K562 (cell line): Measurements from ENCODE around the gene PRF1. TPM values are rescaled to one million over a fixed set of nuclear protein-coding genes. Genes with fewer than 3 reads are reported as not detected.

Source experiments
- CBX3 ChIP-seq, 2 experiments: IDR thresholded peaks; 1 replicate in 1 of 2; 2 replicates in 1 of 2; pipeline ENCODE4 v1.6.1; 2012; ENCODE audit warnings: inconsistent platforms in 2 of 2, low read length in 2 of 2, borderline replicate concordance in 1 of 2, control low read depth in 1 of 2
- FOS ChIP-seq: IDR thresholded peaks from 3 replicates; pipeline ENCODE4 v1.6.1; 2011; ENCODE audit not compliant: insufficient read length; ENCODE audit errors: extremely low read depth
- KDM1A ChIP-seq, 2 experiments: fragments of 450-650 bp; IDR thresholded peaks; 2 replicates each; pipeline ENCODE4 v1.6.1; 2016; ENCODE audit warnings: mild to moderate bottlenecking in 2 of 2
- MITF ChIP-seq: IDR thresholded peaks from 2 replicates; pipeline ENCODE4 v1.6.1; 2014; ENCODE audit warnings: antibody characterized with exemption
- NCOA4 ChIP-seq: fragments of 450-650 bp; IDR thresholded peaks from 2 replicates; pipeline ENCODE4 v1.6.1; 2018; ENCODE audit warnings: mild to moderate bottlenecking; ENCODE audit not compliant: partially characterized antibody
- NFXL1 ChIP-seq: fragments of 450-650 bp; formaldehyde crosslinking; IDR thresholded peaks from 2 replicates; pipeline ENCODE4 v1.4.0; 2021; ENCODE audit warnings: mild to moderate bottlenecking
- RFX7 ChIP-seq: fragments of 250-450 bp; sonication (Bioruptor Pico); IDR thresholded peaks from 2 replicates; pipeline ENCODE4 v1.5.1; 2021; ENCODE audit warnings: mild to moderate bottlenecking
- SREBF1 ChIP-seq: fragments of 150-350 bp; IDR thresholded peaks from 2 replicates; pipeline ENCODE4 v1.6.1; 2014; ENCODE audit warnings: antibody characterized with exemption, low read depth, low read length, borderline replicate concordance
- TAL1 ChIP-seq: fragments of 450-650 bp; IDR thresholded peaks from 2 replicates; pipeline ENCODE4 v1.6.1; 2016; ENCODE audit warnings: mild to moderate bottlenecking
- TOE1 ChIP-seq, 2 experiments: fragments of 450-650 bp in 1 of 2; sonication (generic) in 1 of 2; formaldehyde crosslinking in 1 of 2; IDR thresholded peaks; 2 replicates each; pipeline versions ENCODE4 v1.7.1 to v1.8.0; 2016 to 2022; ENCODE audit warnings: borderline replicate concordance in 2 of 2, mild to moderate bottlenecking in 2 of 2, antibody characterized with exemption in 1 of 2, inconsistent platforms in 1 of 2, low read depth in 1 of 2, missing genetic modification reagents in 1 of 2, moderate library complexity in 1 of 2
- ZHX1 ChIP-seq: fragments of 150-350 bp; conservative IDR thresholded peaks from 2 replicates; pipeline ENCODE4 v1.6.1; 2014; ENCODE audit warnings: low read length
- ZNF146 ChIP-seq: IDR thresholded peaks from one replicate; pipeline ENCODE4 v1.6.1; 2018; ENCODE audit warnings: missing compliant biosample characterization; ENCODE audit not compliant: unreplicated experiment
- ZNF197 ChIP-seq: fragments of 200-800 bp; sonication (Bioruptor generic); IDR thresholded peaks from 2 replicates; pipeline ENCODE4 v1.6.1; 2016; ENCODE audit warnings: low read depth, missing genetic modification characterization, missing compliant biosample characterization
- ZNF699 ChIP-seq: fragments of 250-450 bp; sonication (Bioruptor Pico); IDR thresholded peaks from 2 replicates; pipeline ENCODE4 v1.8.0; 2021; ENCODE audit warnings: mild to moderate bottlenecking, moderate library complexity; ENCODE audit not compliant: insufficient replicate concordance
- polyA plus RNA-seq, 8 experiments: library from polyadenylated mRNA; depleted of rRNA in 4 of 8; stranded (reverse) in 5 of 8; unstranded in 3 of 8; fragments of >200 nt; fragmentation: Nextera tagmentation in 2 of 8; fragmentation: Illumina TruSeq in 1 of 8; extraction: Ambion mirVana in 2 of 8; extraction: Trizol in 1 of 8; gene quantifications; 2 replicates each; pipeline versions ENCODE4 v1.2.1 to v1.2.3, GENCODE V29; 2011 to 2014; ENCODE audit warnings: inconsistent platforms in 1 of 8, missing spikeins in 1 of 8
- total RNA-seq, 7 experiments: library from RNA; depleted of rRNA in 6 of 7; stranded (reverse); fragments of >200 nt in 6 of 7; fragmentation: Illumina TruSeq in 2 of 7; extraction: Trizol in 2 of 7; gene quantifications; 2 replicates each; pipeline versions ENCODE4 v1.2.1 to v1.2.3, GENCODE V29; 2011 to 2021; ENCODE audit warnings: low replicate concordance in 1 of 7
- TF ChIP-seq, protein P1 (sequence below): sonication (generic); formaldehyde crosslinking; IDR thresholded peaks from 2 replicates; pipeline ENCODE4 v1.8.0; 2022; ENCODE audit warnings: mild to moderate bottlenecking, missing genetic modification reagents

Gene PRF1
- total and polyA plus RNA-seq, 9 of the 15 experiments (the other 6 are each of a cell fraction or from before 2014, with no cell fraction given) = 3.8 to 8.6 (median 6.3) TPM

GRCh38 chr10:70558871-70559810 is 43.4 kb downstream of the PRF1 start (continued):
- peak; percentile 78; the same call in 1 of the 2 replicates for TF ChIP-seq MITF
- peak in 1 of 2 experiments; percentile 62; a peak in 2 of 3 replicates for TF ChIP-seq CBX3 (IDR thresholded peaks at IDR 0.05; ENCODE audit: borderline replicate concordance in 1 of 2, low read length in 2 of 2)
- no peak for TF ChIP-seq NCOA4
- TF ChIP-seq KDM1A (IDR thresholded peaks at IDR 0.05) = peak; percentile 100
- no peak for TF ChIP-seq RFX7 (CRISPR knock-in tag)
- TF ChIP-seq TOE1 (IDR thresholded peaks at IDR 0.05; ENCODE audit: borderline replicate concordance) = peak; percentile 74
- TF ChIP-seq TOE1 (CRISPR knock-in tag; IDR thresholded peaks at IDR 0.05; ENCODE audit: borderline replicate concordance, low read depth) = no peak
- 0 out of 2 replicates have a peak, but pooled peaks have one; percentile 39 for TF ChIP-seq ZHX1
- peak; percentile 79 for TF ChIP-seq ZNF197 (CRISPR knock-in tag)
- TF ChIP-seq FOS = no peak
- TF ChIP-seq, protein P1, sequence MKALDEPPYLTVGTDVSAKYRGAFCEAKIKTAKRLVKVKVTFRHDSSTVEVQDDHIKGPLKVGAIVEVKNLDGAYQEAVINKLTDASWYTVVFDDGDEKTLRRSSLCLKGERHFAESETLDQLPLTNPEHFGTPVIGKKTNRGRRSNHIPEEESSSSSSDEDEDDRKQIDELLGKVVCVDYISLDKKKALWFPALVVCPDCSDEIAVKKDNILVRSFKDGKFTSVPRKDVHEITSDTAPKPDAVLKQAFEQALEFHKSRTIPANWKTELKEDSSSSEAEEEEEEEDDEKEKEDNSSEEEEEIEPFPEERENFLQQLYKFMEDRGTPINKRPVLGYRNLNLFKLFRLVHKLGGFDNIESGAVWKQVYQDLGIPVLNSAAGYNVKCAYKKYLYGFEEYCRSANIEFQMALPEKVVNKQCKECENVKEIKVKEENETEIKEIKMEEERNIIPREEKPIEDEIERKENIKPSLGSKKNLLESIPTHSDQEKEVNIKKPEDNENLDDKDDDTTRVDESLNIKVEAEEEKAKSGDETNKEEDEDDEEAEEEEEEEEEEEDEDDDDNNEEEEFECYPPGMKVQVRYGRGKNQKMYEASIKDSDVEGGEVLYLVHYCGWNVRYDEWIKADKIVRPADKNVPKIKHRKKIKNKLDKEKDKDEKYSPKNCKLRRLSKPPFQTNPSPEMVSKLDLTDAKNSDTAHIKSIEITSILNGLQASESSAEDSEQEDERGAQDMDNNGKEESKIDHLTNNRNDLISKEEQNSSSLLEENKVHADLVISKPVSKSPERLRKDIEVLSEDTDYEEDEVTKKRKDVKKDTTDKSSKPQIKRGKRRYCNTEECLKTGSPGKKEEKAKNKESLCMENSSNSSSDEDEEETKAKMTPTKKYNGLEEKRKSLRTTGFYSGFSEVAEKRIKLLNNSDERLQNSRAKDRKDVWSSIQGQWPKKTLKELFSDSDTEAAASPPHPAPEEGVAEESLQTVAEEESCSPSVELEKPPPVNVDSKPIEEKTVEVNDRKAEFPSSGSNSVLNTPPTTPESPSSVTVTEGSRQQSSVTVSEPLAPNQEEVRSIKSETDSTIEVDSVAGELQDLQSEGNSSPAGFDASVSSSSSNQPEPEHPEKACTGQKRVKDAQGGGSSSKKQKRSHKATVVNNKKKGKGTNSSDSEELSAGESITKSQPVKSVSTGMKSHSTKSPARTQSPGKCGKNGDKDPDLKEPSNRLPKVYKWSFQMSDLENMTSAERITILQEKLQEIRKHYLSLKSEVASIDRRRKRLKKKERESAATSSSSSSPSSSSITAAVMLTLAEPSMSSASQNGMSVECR (CRISPR knock-in tag) = no peak
- peak; percentile 34; the same call in 1 of the 2 replicates for TF ChIP-seq SREBF1
- peak; percentile 93 for TF ChIP-seq TAL1
- peak; percentile 41; the same call in 1 of the 2 replicates for TF ChIP-seq NFXL1 (CRISPR knock-in tag)
- TF ChIP-seq ZNF699 (CRISPR knock-in tag) = no peak
- TF ChIP-seq ZNF146 (CRISPR knock-in tag) = no peak
